NT2/D1 (cell line): Measurements from ENCODE around the gene FGF7.

Experiments
- DNase-seq: peaks from one replicate; pipeline ENCODE4 v3.0.0-alpha.2; 2011; ENCODE audit warnings: low read depth, low spot score
- H3K27me3 ChIP-seq: 2 replicates; pipeline ENCODE4 v1.6.0; 2011; ENCODE audit warnings: mild to moderate bottlenecking; ENCODE audit not compliant: insufficient read length, insufficient read depth
- H3K36me3 ChIP-seq: 2 replicates; pipeline ENCODE4 v1.6.1; 2011; ENCODE audit warnings: mild to moderate bottlenecking, low read length, mixed read lengths; ENCODE audit not compliant: insufficient read depth, insufficient read length
- H3K4me1 ChIP-seq: 2 replicates; pipeline ENCODE4 v1.5.1; 2011; ENCODE audit not compliant: insufficient read depth, insufficient read length
- H3K4me3 ChIP-seq: 2 replicates; pipeline ENCODE4 v1.5.1; 2011; ENCODE audit warnings: low read depth; ENCODE audit not compliant: insufficient read length
- H3K9ac ChIP-seq: 2 replicates; pipeline ENCODE4 v1.6.0; 2011; ENCODE audit warnings: low read depth; ENCODE audit not compliant: insufficient read length
- H3K9me3 ChIP-seq: 2 replicates; pipeline ENCODE4 v1.5.1; 2011; ENCODE audit warnings: mild to moderate bottlenecking, low read length; ENCODE audit not compliant: insufficient read depth
- SUZ12 ChIP-seq: IDR thresholded peaks from 2 replicates; pipeline ENCODE4 v1.6.1; 2011; ENCODE audit not compliant: insufficient read length, insufficient read depth; ENCODE audit errors: extremely low read depth
- YY1 ChIP-seq: IDR thresholded peaks from 2 replicates; pipeline ENCODE4 v1.6.1; 2011; ENCODE audit not compliant: insufficient read length, insufficient read depth
- ZNF274 ChIP-seq: IDR thresholded peaks from 2 replicates; pipeline ENCODE4 v1.6.1; 2011; ENCODE audit warnings: mild to moderate bottlenecking, low read depth, low read length

The FGF7 gene

GRCh38 chr15:49528289-49528688, 105.2 kb downstream of the FGF7 start:
- Histone ChIP-seq H3K4me3 (no peak overlapping the region), H3K4me1 (no peaks in the 10 kb centered on the region), H3K9me3 (no peaks in the 10 kb centered on the region), H3K27me3 (no peaks in the 10 kb centered on the region), H3K9ac (no peak overlapping the region), H3K36me3 (no peaks in the 10 kb centered on the region)
- DNase-seq, result no peak
- TF ChIP-seq ZNF274 (no peak), YY1 (no peak), SUZ12 (no peak)

DNA sequence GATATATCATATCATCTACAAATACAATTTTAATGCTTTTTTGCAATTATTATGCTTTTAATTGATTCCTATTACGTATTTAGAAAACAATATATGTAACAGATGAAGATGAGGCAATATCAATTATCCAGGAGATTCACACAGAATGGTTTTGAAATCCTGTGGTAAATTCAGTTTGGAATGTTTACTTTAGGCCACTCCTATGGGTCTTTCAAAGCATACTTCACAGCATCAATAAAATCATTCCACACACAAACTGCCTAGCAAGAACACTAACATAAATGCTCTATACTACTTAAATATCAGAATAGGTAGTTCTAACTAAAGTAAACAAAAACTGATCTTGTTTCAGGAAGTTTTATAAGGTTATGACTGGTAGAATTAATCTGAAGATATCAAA, 107.0 kb downstream of the FGF7 start:
- H3K4me3 ChIP-seq, result no peak overlapping the region
- H3K27me3 ChIP-seq, result no peaks in the 10 kb centered on the region
- no peak for DNase-seq
- H3K36me3 ChIP-seq, result no peaks in the 10 kb centered on the region
- no peaks in the 10 kb centered on the region for H3K9me3 ChIP-seq
- TF ChIP-seq SUZ12 (no peak), ZNF274 (no peak), YY1 (no peak)
- H3K4me1 ChIP-seq, result no peaks in the 10 kb centered on the region
- H3K9ac ChIP-seq, result no peak overlapping the region
